ENCODE measurements around the gene LRP8. TPM values are rescaled to one million over a fixed set of nuclear protein-coding genes. Genes with fewer than 3 reads are reported as not detected.

LRP8 gene
- total and polyA plus RNA-seq, 2 of the 4 experiments (the other 2 are of a cell fraction): 12.0 to 12.1 TPM

GRCh38 chr1:53359934-53360276, 32.0 kb upstream of the LRP8 start:
- no peak overlapping the region for H3K23ac ChIP-seq (ENCODE audit: low read depth, low read length)
- H3K9ac ChIP-seq (ENCODE audit: low read depth, low read length): no peak overlapping the region
- no peak for ATAC-seq (ENCODE audit: low read depth)
- H4K91ac ChIP-seq (ENCODE audit: insufficient read depth, low read depth, low read length): no peak overlapping the region
- no peaks in the 10 kb centered on the region for H3K9me1 ChIP-seq (ENCODE audit: insufficient read depth, low read length)
- H3K27me3 ChIP-seq (ENCODE audit: control insufficient read depth, insufficient read depth, low read length): peaks cover 31% of the 10 kb centered on the region
- no peak overlapping the region for H2AK9ac ChIP-seq (replicated peaks; ENCODE audit: low read depth, low read length, poor library complexity)
- H3K4me2 ChIP-seq (ENCODE audit: low read depth, low read length): no peak overlapping the region
- H3K27ac ChIP-seq (ENCODE audit: insufficient read depth, low read length): no peak overlapping the region
- H2BK20ac ChIP-seq (ENCODE audit: low read depth, low read length): no peak overlapping the region
- H3K4me3 ChIP-seq (ENCODE audit: insufficient read depth, low read depth, low read length): no peak overlapping the region
- no peak overlapping the region for H2AFZ ChIP-seq (replicated peaks; ENCODE audit: low read length, poor library complexity)
- H3K14ac ChIP-seq (replicated peaks; ENCODE audit: low read depth, low read length): no peak overlapping the region
- H2BK120ac ChIP-seq (ENCODE audit: low read depth, low read length): no peak overlapping the region
- no peak overlapping the region for H4K5ac ChIP-seq (ENCODE audit: low read depth, low read length)
- intact Hi-C loops (cut with micrococcal nuclease) (no loop called here), dilution Hi-C loops (cut with HindIII; ENCODE audit: low sequenced_read_pairs, unreplicated experiment) (no loop called here), in situ Hi-C loops (cut with MboI; ENCODE audit: low sequenced_read_pairs) (no loop called here)
- no peak overlapping the region for H2AK5ac ChIP-seq (ENCODE audit: low read depth, low read length)
- no TSS peak for BruUV-seq (replicated peaks)
- H3K4ac ChIP-seq (ENCODE audit: low read depth, low read length): no peak overlapping the region
- H2BK5ac ChIP-seq (ENCODE audit: low read depth, low read length, poor library complexity, severe bottlenecking): no peak overlapping the region
- no peak overlapping the region for H3K18ac ChIP-seq (ENCODE audit: low read depth, low read length)
- H3K9me3 ChIP-seq (ENCODE audit: control insufficient read depth, insufficient read depth, low read length): peaks cover 7% of the 10 kb centered on the region; the same call in 1 of the 2 replicates
- no peaks in the 10 kb centered on the region for H3K79me1 ChIP-seq (ENCODE audit: low read depth in 1 of 2, low read length in 2 of 2)
- ChIA-PET CTCF (no interaction called here), POLR2A (ENCODE audit: unreplicated experiment) (no interaction called here)
- H3K36me3 ChIP-seq (ENCODE audit: control insufficient read depth, insufficient read depth, low read length): no peaks in the 10 kb centered on the region
- no peak overlapping the region for H3K56ac ChIP-seq (ENCODE audit: extremely low read depth, insufficient read depth, low read length)
- H2BK15ac ChIP-seq (ENCODE audit: low read depth, low read length): no peak overlapping the region
- DNase-seq: no peak
- no peaks in the 10 kb centered on the region; the same call in 1 of the 2 replicates for H4K20me1 ChIP-seq (ENCODE audit: insufficient read depth, low read length)
- TF ChIP-seq NFE2L2 (IDR thresholded peaks at IDR 0.05; ENCODE audit: low read depth, low read length): no peak
- TF ChIP-seq CHD1 (IDR thresholded peaks at IDR 0.05; ENCODE audit: low read depth, low read length): no peak
- no peak for TF ChIP-seq RAD21 (IDR thresholded peaks at IDR 0.05; ENCODE audit: low read length)
- TF ChIP-seq POLR2A (IDR thresholded peaks at IDR 0.05; ENCODE audit: low read depth, low read length): no peak
- TF ChIP-seq FOS (IDR thresholded peaks at IDR 0.05; ENCODE audit: low read depth, low read length): no peak
- no peak for TF ChIP-seq RFX5 (IDR thresholded peaks at IDR 0.05; ENCODE audit: low read depth, low read length)
- no peak for TF ChIP-seq MAZ (IDR thresholded peaks at IDR 0.05; ENCODE audit: borderline replicate concordance, low read depth, low read length)
- TF ChIP-seq CTCF (conservative IDR thresholded peaks at IDR 0.05; ENCODE audit: low read depth, low read length): no peak
- TF ChIP-seq, protein P1, sequence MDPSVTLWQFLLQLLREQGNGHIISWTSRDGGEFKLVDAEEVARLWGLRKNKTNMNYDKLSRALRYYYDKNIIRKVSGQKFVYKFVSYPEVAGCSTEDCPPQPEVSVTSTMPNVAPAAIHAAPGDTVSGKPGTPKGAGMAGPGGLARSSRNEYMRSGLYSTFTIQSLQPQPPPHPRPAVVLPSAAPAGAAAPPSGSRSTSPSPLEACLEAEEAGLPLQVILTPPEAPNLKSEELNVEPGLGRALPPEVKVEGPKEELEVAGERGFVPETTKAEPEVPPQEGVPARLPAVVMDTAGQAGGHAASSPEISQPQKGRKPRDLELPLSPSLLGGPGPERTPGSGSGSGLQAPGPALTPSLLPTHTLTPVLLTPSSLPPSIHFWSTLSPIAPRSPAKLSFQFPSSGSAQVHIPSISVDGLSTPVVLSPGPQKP (IDR thresholded peaks at IDR 0.05; ENCODE audit: borderline replicate concordance, low read depth, low read length): no peak
- TF ChIP-seq SMC3 (IDR thresholded peaks at IDR 0.05; ENCODE audit: low read depth, low read length): no peak
- TF ChIP-seq RCOR1 (IDR thresholded peaks at IDR 0.05; ENCODE audit: insufficient replicate concordance, low read length): no peak
- no peaks in the 10 kb centered on the region for H3K4me1 ChIP-seq (ENCODE audit: control insufficient read depth, insufficient read depth, low read length)
- WGBS, 2 experiments (ENCODE audit: extremely low coverage in 2 of 2, insufficient read length in 1 of 2): no CpG with 5 or more reads among the region's 2 CpGs
- no peak overlapping the region for H4K8ac ChIP-seq (ENCODE audit: low read depth in 2 of 2, low read length in 2 of 2)

Data from IMR-90 (cell line).